Measurements from ENCODE around the gene CDKN1B. TPM values are rescaled to one million over a fixed set of nuclear protein-coding genes. Genes with fewer than 3 reads are reported as not detected.

Gene CDKN1B
- total and polyA plus RNA-seq, 2 of the 13 experiments (the other 11 are each of a cell fraction or from before 2014, with no cell fraction given) = 20.1 to 37.2 TPM

- peak; percentile 63 for TF ChIP-seq ZNF407 (CRISPR knock-in tag; IDR thresholded peaks at IDR 0.05; ENCODE audit: not compliant biosample characterization)
- peak; percentile 92 for TF ChIP-seq TBX2 (CRISPR knock-in tag; IDR thresholded peaks at IDR 0.05; ENCODE audit: borderline replicate concordance)
- TF ChIP-seq ZNF331 (CRISPR knock-in tag; IDR thresholded peaks at IDR 0.05) = 0 out of 2 replicates have a peak, but pooled peaks have one; percentile 37
- peak; percentile 80 for TF ChIP-seq PRDM15 (CRISPR knock-in tag; IDR thresholded peaks at IDR 0.05)
- TF ChIP-seq THYN1 (CRISPR knock-in tag; IDR thresholded peaks at IDR 0.05; ENCODE audit: borderline replicate concordance, low read depth) = no peak
- TF ChIP-seq FOXP4 (CRISPR knock-in tag; IDR thresholded peaks at IDR 0.05) = peak; percentile 47
- TF ChIP-seq MYPOP (CRISPR knock-in tag; IDR thresholded peaks at IDR 0.05) = peak; percentile 68; the same call in 1 of the 2 replicates
- peak; percentile 32; the same call in 1 of the 2 replicates for TF ChIP-seq GFI1 (CRISPR knock-in tag; IDR thresholded peaks at IDR 0.05; ENCODE audit: borderline replicate concordance)
- no peak for TF ChIP-seq CBX1 (IDR thresholded peaks at IDR 0.05; ENCODE audit: low read depth)
- TF ChIP-seq ZGPAT (CRISPR knock-in tag; IDR thresholded peaks at IDR 0.05) = peak; percentile 89
Measured at GRCh38 chr12:12716793-12717585, at the start of gene CDKN1B (continued).
